GM06990 (cell line): ENCODE data around the gene KRTAP5-10.
"Not testable (repeated sequence)": the region's sequence is repeated elsewhere in the genome, so short reads cannot be mapped to it uniquely, and the experiment has no call there.

Experiments
- DNase-seq: peaks from one replicate; pipeline ENCODE4 v3.0.0-alpha.2; 2011; ENCODE audit not compliant: insufficient read length; ENCODE audit errors: extremely low read depth
- H3K27me3 ChIP-seq: replicated peaks from 2 replicates; pipeline ENCODE4 v1.6.0; 2011; ENCODE audit warnings: low read length; ENCODE audit not compliant: control insufficient read depth, insufficient read depth
- H3K36me3 ChIP-seq: 2 replicates; pipeline ENCODE4 v1.5.1; 2011; ENCODE audit warnings: low read length; ENCODE audit not compliant: control insufficient read depth, insufficient read depth
- H3K4me3 ChIP-seq: replicated peaks from 2 replicates; pipeline ENCODE4 v1.5.1; 2011; ENCODE audit warnings: low read depth, mild to moderate bottlenecking, control low read depth, low read length
- CTCF ChIP-seq: IDR thresholded peaks from 2 replicates; pipeline ENCODE4 v1.5.1; 2011; ENCODE audit warnings: low read length, control low read depth, mild to moderate bottlenecking, inconsistent platforms; ENCODE audit not compliant: insufficient read depth, poor library complexity, severe bottlenecking

Gene KRTAP5-10

GRCh38 chr11:71527576-71528210 lies 37.7 kb upstream of the KRTAP5-10 start:
- no peak for TF ChIP-seq CTCF
- no peaks in the 10 kb centered on the region for H3K36me3 ChIP-seq
- DNase-seq: no peak
- H3K27me3 ChIP-seq: no peaks in the 10 kb centered on the region
- H3K4me3 ChIP-seq: no peak overlapping the region

- DNase-seq: no peak
- H3K27me3 ChIP-seq: no peaks in the 10 kb centered on the region
- no peak overlapping the region for H3K4me3 ChIP-seq
- no peak for TF ChIP-seq CTCF
- H3K36me3 ChIP-seq: no peaks in the 10 kb centered on the region
Measured at GRCh38 chr11:71530602-71531001, 34.8 kb upstream of the KRTAP5-10 start.

GRCh38 chr11:71532036-71532610 lies 33.2 kb upstream of the KRTAP5-10 start:
- TF ChIP-seq CTCF: no peak
- no peaks in the 10 kb centered on the region for H3K27me3 ChIP-seq
- no peak for DNase-seq
- no peaks in the 10 kb centered on the region for H3K36me3 ChIP-seq
- no peak overlapping the region for H3K4me3 ChIP-seq

- DNase-seq, H3K36me3 ChIP-seq, H3K4me3 ChIP-seq, H3K27me3 ChIP-seq: not testable (repeated sequence)
Measured at GRCh38 chr11:71534711-71535608, 30.4 kb upstream of the KRTAP5-10 start.

GRCh38 chr11:71535825-71536224 lies 29.5 kb upstream of the KRTAP5-10 start:
- H3K36me3 ChIP-seq: no peaks in the 10 kb centered on the region
- no peak for DNase-seq
- H3K27me3 ChIP-seq: no peaks in the 10 kb centered on the region
- no peak for TF ChIP-seq CTCF
- no peak overlapping the region for H3K4me3 ChIP-seq

- DNase-seq: no peak
- Histone ChIP-seq H3K36me3 (no peaks in the 10 kb centered on the region), H3K4me3 (no peak overlapping the region), H3K27me3 (no peaks in the 10 kb centered on the region)
- no peak for TF ChIP-seq CTCF
Measured at GRCh38 chr11:71537537-71537936, 27.8 kb upstream of the KRTAP5-10 start.

GRCh38 chr11:71537977-71538665 lies 27.2 kb upstream of the KRTAP5-10 start, which contains the start of gene KRTAP5-8:
Gene KRTAP5-8, plus strand, starts transcription at chr11:71538025. Its CDS starts 31 bp downstream, at chr11:71538056.
- not testable (repeated sequence) for H3K27me3 ChIP-seq, DNase-seq, H3K36me3 ChIP-seq, H3K4me3 ChIP-seq
